ENCODE results near the gene ELSPBP1. TPM values are rescaled to one million over a fixed set of nuclear protein-coding genes. Genes with fewer than 3 reads are reported as not detected.
"Not testable (repeated sequence)": the region's sequence is repeated elsewhere in the genome, so short reads cannot be mapped to it uniquely, and the experiment has no call there.

Gene ELSPBP1
- total RNA-seq (2014; rRNA removed; shearing (Covaris generic)) = not detected in 2 replicates
- not detected in 2 replicates for polyA plus RNA-seq (2015; cell fraction: cytosol; rRNA removed)
- polyA plus RNA-seq (2015; cell fraction: nucleus; rRNA removed) = not detected in 2 replicates

DNA sequence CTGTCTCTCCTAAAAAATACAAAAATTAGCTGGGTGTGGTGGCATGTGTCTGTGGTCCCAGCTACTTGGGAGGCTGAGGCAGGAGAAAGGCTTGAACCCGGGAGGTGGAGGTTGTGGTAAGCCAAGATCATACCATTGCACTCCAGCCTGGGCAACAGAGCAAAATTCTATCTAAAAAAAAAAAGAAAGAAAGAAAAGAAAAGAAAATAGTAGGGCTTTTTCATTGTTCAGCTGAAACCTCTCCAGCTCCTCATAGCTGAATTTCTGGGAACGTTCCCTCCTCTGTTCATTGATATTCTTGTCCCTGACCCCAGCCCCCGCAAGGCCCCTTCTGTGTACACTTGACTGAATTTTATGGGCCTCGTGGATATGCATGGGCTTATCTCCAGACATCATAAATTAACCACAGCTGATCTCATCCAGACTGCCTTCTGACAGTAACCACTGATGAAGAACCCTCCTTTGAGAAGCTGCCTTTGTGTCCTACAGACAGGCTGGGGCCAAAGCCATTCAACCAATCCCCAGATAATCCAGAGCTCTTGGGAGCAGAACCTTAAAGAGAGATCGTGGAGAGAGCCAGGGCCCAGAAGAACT, at the start of gene ELSPBP1:
Gene ELSPBP1, plus strand, starts transcription at position 424 of the 594 bp plus-strand sequence. CDS start 14,036 bp downstream, outside the sequence.
- no peak for DNase-seq (ENCODE audit: low read depth)

DNA sequence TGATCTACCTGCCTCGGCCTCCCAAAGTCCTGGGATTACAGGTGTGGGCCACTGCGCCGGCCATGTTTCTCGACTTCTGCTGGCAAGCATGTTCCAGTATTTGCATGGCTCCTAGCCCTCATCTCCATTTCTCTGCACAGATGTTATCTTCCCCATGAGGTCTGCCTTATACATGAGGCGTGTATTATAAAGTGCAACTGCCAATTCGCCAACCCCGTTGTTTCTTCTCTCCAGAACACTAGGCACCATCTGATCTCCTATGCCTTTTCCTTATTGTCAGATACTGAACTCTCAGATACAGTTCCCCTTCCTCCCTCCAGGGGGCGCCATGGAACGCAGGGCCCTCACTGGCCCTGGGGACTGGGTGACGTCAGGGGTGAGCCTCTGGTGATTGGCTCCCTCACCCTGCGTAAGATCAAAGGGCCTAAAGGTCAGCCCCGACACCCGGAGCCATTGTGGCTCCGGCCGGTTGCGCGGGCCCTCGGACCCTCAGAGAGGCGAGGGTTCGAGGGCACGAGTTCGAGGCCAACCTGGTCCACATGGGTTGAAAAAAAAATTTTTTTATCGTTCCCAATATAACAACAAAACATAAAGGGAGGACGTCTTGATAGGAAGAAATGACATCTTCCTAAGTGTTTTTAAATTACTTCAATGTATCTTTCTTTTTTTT, 44.4 kb upstream of the ELSPBP1 start:
- DNase-seq (ENCODE audit: low read depth) = not testable (repeated sequence)

- not testable (repeated sequence) for DNase-seq (ENCODE audit: low read depth)
Observed at GRCh38 chr19:47952132-47952531, 42.3 kb upstream of the ELSPBP1 start.

DNA sequence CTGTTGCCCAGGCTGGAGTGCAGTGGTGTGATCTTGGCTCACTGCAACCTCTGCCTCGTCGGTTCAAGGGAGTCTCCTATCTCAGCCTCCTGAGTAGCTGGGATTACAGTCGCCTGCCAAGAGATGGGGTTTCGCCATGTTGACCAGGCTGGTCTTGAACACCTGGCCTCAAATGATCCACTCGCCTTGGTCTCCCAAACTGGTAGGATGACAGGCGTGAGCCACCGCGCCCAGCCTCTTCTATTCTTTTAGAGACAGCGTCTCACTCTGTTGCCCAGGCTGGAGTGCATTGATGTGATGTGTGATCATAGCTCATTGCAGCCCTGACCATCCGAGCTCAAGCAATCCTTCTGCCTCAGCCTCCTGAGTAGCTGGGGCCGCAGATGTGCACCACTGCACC, 38.5 kb upstream of the ELSPBP1 start:
- DNase-seq (ENCODE audit: low read depth) = not testable (repeated sequence)

DNA sequence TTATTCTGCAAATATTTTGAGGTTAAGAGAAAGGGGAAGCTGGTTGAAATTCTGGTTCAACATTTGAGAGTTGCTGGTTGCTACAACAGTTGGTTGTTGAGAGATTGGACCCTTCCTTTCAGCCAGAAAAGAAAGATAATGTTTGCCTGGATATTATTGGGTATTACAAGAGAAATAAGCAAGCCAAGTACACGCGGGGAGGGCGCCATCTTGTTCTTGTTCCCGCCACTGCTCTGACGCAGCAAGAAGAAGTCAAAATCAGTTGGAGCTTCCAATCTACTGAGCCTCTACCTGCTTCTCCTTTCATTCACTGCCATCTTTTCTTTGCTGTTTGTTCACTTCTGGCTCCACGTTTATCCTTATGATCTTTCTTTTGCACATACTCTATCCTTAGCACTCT, 20.9 kb upstream of the ELSPBP1 start:
- no peak for DNase-seq (ENCODE audit: low read depth)

GRCh38 chr19:47991191-47991808, 3.1 kb upstream of the ELSPBP1 start:
- DNase-seq (ENCODE audit: low read depth) = no peak

GRCh38 chr19:47992070-47992469, 2.4 kb upstream of the ELSPBP1 start, which contains the start of gene BSPH1:
Gene BSPH1, minus strand, starts transcription at chr19:47992170. Its CDS starts 89 bp downstream, at chr19:47992081.
- DNase-seq (ENCODE audit: low read depth) = no peak

DNA sequence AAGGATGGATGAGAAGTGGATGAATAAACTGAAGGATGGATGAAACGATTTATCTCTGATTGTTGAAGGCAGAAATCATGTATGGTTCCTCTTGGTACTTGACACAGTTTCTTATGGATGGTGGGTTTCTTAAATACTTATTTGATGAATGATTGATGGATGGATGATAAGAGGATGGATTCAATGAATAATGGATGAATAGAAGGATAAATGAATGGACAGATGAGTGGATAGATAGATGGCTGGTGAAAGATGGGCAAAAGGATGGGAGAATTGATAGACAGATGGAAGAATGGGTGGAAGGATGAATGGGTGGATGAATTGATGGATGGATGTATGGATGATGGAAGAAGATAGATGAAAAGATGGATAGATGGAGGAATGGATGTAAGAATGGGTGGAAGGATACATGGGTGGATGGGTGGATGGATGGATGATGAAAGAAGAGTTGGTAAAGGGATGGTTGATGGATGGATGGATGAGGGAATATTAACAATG, 1.8 kb downstream of the ELSPBP1 start:
- DNase-seq (ENCODE audit: low read depth) = no peak

GRCh38 chr19:47998800-47999199, 4.4 kb downstream of the ELSPBP1 start:
- DNase-seq (ENCODE audit: low read depth) = no peak

DNA sequence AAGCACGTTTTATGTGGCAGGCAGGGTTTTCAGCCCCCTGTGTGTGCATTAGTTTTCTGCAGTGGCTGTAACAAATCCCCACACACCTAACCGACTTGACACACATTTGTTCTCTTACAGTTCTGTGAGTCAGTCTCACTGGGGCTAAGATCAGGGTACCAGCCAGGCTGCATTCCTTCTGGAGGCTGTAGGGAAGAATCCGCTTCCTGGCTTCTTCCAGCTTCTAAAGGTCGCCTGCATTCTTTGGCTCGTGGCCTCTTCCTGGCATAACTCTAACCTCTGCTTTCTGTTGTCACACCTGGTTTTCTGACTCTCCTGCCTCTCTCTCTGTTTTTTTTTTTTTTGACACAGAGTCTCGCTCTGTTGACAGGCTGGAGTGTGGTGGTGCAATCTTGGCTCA, 6.4 kb downstream of the ELSPBP1 start:
- no peak for DNase-seq (ENCODE audit: low read depth)

GRCh38 chr19:48004236-48004635, 9.8 kb downstream of the ELSPBP1 start:
- DNase-seq (ENCODE audit: low read depth) = no peak

GRCh38 chr19:48006762-48007161, 12.3 kb downstream of the ELSPBP1 start:
- peak; percentile 26 for DNase-seq (ENCODE audit: low read depth)

DNA sequence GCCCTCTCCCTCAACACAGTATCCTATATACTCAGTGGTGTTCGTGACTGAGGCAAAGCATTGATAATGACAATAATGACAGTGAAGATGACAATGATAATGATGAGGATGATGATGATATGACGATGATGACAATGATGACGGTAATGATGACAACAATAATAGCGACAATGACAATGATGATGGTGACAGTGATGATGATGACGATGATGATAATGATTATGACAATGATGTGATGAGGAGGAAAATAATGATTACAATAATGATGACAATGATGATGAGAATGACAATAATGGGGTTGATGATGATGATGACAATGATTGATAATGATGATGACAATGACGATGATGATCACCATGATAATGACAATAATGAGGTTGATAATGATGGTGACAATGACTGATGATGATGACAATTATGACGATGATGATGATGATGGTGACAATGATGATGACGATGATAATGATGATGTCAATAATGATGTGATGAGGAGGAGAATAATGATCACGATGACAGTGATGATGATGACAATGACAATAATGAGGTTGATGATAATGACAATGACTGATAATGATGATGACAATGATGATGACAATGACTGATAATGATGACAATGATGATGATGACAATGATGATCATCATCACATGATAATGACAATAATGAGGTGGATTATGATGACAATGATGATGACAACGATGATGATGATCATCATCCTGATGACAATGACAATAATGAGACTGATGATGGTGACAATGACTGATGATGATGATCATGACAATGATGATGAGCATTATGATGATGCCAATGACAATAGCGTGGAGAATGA, 16.7 kb downstream of the ELSPBP1 start:
- DNase-seq (ENCODE audit: low read depth) = no peak

DNA sequence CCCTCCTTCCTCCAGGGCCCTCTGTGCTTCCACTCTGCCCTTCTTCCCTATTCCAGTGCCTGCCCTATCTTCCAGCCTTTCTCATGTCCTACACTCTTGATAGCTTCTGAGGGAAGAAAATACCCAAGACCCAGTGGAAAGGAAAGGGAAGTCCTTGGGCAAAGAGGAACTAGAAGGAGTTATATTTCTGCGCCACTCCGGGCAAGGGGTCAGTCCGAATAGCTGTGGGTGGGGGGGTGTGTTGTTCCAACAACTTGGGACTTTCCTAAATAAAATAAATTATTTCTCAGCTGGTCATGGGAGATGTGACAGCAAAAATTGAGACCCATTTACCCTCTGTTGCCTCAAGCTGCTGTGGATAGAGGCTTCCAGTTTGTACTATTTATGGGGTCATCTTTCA, 26.3 kb downstream of the ELSPBP1 start:
- DNase-seq (ENCODE audit: low read depth) = no peak

DNA sequence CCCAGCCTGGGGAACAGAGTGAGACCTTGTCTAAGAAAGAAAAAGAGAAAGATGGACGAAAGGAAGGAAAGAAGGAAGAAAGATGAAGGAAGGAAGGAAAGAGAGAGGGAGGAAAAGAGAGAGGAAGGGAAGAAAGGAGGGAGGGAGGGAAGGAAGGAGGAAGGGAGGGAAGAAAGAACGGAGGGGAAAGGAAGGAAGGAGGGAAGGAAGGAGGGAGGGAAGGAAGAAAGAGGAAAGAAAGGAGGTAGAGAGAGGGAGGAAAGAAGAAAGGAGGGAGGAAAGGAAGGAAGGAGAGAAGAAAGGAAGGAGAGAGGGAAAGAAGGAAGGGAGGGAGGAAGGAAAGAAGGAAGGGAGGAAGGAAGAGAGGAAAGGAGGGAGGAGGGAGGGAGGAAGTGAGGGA, 28.6 kb downstream of the ELSPBP1 start:
- no peak for DNase-seq (ENCODE audit: low read depth)

DNA sequence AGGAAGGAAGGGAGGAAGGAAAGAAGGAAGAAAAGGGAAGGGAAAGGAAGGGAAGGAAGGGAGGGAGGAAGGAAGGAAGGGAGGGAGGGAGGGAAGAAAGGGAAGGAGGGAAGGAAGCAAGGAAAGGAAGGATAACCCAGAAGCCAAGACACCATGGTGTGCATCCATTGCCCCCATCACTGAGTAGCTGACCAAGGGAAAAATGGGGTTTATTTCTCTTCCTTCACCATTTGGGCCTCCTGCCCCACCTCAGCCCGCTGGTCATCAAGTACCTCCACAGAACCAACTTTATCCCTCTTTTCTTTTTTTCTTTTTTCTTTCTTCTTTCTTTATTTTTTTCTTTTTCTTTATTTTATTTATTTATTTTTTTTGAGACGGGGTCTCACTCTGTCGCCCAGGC, 29.1 kb downstream of the ELSPBP1 start:
- DNase-seq (ENCODE audit: low read depth) = no peak

GRCh38 chr19:48025480-48025879, 31.0 kb downstream of the ELSPBP1 start:
- no peak for DNase-seq (ENCODE audit: low read depth)

- no peak for DNase-seq (ENCODE audit: low read depth)
Observed at GRCh38 chr19:48029431-48029830, 35.0 kb downstream of the ELSPBP1 start.

GRCh38 chr19:48030073-48030472, 35.6 kb downstream of the ELSPBP1 start:
- no peak for DNase-seq (ENCODE audit: low read depth)

- no peak for DNase-seq (ENCODE audit: low read depth)
Observed at GRCh38 chr19:48033604-48034003, 39.2 kb downstream of the ELSPBP1 start.

DNA sequence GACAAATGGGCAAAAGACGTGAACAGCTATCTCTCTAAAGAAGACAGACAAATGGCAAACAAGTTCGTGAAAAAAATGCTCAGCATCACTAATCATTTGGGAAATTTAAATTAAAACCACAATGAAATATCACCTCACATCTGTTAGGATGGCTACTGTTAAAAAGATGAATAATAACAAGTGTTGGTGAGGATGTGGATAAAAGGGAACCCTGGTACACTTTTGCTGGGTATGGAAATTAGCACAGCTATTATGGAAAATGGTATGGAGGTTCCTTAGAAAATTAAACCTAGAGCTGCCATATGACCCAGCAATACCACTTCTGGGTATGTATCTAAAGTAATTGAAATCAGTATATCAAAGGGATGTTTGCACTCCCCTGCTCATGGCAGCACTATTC, 42.3 kb downstream of the ELSPBP1 start:
- DNase-seq (ENCODE audit: low read depth) = no peak
